GM19438 (cell line): ENCODE data around the gene SERPINB6.
"Not testable (repeated sequence)": the region's sequence is repeated elsewhere in the genome, so short reads cannot be mapped to it uniquely, and the experiment has no call there.

Experiments
- ATAC-seq: cut with Tn5 transposase; IDR thresholded peaks from one replicate; pipeline ENCODE4 v1.9.1; 2021; ENCODE audit warnings: low read depth; ENCODE audit not compliant: unreplicated experiment

The SERPINB6 gene

GRCh38 chr6:2999618-3000557, 28.5 kb upstream of the SERPINB6 start, which contains the start of gene NQO2:
Gene NQO2, plus strand, starts transcription at chr6:2999894. Its CDS starts 6,659 bp downstream, at chr6:3006553.
- ATAC-seq, result peak; percentile 70

DNA sequence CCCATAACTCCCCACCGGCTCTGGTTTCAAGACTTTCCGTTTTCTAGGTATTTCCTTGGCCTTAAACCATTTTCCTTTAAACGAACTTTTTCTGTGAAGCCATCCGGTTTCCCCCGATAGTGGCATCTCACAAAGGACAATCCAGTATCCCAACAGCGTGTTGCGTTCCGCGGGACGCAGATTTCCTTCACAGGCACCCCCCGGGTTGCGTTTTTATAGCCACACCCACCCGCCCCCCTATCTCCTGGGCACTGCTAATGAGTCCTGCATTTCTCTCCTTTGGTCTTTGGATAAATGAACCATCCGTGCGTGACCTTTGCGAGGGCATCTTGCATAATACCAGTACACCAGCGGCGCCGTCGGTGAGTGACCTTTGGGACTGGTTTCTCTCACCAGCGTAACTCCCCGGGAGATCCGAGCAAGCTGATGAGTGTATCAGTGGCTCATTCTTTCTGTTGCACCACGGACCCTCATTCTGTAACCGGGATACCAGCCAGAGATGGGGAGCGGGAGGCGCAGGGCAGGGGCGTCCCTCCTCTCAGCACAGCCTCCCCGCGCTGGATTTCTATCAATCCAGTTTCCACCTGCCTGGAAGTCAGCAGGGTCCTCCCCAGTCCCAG, 27.7 kb upstream of the SERPINB6 start:
- peak; percentile 39 for ATAC-seq

GRCh38 chr6:2998249-2998997, 27.1 kb upstream of the SERPINB6 start:
- ATAC-seq, result not testable (repeated sequence)

DNA sequence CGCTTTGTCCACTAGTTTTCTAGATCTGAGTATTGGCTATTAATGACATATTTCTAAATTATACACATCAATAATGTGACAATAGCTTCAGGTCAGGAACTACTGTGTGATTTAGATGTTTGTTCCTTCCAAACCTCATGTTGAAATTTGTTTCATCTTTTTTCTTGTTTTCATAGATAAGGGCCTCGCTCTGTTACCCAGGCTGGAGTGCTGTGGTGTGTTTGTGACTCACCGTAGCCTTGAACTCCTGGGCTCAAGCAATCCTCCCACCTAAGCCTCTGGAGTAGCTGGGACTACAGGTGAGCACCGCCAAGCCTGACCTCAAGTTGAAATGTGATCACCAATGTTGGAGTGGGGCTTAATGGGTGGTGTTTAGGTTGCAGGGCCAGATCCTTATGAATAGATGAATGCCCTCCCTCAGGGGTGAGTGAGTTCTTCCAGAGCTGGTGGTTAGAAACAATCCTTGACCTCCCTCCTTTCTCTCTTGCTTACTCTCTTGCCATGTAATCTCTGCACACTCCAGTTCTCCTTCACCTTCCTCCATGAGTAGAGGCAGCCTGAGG, 22.5 kb upstream of the SERPINB6 start:
- no peak for ATAC-seq

GRCh38 chr6:2992330-2992979, 21.1 kb upstream of the SERPINB6 start:
- no peak for ATAC-seq

- ATAC-seq, result no peak
Observed at GRCh38 chr6:2990932-2991506, 19.7 kb upstream of the SERPINB6 start.

DNA sequence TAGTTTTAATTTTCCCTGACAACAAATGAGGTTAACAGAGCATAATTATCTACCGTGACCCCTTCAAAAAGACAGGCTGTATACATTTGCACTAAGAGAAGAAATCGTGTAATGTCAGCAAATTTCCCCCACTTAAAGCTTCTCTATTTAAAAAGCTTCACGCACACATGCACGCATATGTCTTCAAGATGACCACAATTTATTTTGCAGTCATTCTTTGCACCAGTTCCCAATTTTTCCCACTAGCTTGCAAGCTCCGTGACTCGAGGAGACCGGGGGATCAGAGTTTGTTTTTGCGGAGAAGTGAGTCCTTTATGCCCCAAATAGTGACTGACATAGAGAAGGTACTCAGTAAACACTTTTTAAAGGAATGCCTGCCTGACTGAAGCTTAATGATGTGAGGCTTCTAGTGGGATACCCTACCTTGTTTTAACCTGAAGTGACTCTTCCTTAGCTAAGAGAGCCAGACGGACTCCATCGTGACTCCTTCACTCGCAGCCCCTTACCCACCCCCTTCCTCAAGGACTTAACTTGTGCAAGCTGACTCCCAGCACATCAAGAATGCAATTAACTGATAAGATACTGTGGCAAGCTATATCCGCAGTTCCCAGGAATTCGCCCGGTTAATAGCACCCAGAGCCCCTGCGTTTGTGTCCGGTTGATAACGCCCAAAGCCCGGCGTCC, 19.0 kb upstream of the SERPINB6 start:
- no peak for ATAC-seq

DNA sequence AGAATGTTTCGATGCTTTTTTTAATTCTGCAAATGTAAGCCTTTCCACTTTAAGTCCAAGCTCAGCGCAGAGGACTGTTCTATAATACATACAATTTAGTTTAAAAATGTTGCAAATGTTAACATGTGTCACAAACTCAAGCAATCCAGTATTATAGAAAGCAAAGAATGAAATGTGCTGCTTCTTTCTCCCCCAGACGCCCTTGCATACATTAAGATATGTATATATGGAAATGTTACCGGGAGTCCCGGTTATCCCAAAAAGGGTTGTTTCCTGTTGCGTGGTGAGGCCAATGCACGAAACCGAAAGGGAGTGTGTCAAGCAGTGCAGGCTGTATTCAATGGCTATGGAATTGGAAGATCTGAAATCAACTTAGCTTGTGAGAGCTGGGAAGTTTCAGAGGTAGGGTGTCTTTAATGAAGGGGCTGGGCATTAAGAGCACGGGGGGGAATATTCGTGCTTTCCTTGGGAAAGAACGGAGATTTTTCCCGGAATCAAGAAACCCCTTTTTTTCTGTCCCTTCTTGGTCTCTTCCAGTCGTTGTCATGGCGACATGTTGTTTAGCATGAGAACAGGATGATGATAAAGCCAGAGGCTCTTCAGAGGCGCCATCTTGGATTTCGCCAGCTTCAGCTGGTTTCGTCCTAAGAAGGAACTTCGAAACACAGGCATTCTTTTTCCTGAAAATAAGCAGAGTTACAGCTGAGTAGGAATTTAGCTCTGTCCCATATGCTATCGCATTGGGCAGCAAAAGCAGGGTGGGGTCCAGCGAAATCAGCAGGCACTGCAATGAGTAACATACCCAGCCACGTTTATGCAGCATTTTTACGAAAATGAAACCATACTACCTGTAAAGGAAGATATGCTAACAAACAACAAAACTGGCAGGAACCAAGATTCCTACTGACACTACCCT, 18.2 kb upstream of the SERPINB6 start:
- ATAC-seq, result peak; percentile 65

DNA sequence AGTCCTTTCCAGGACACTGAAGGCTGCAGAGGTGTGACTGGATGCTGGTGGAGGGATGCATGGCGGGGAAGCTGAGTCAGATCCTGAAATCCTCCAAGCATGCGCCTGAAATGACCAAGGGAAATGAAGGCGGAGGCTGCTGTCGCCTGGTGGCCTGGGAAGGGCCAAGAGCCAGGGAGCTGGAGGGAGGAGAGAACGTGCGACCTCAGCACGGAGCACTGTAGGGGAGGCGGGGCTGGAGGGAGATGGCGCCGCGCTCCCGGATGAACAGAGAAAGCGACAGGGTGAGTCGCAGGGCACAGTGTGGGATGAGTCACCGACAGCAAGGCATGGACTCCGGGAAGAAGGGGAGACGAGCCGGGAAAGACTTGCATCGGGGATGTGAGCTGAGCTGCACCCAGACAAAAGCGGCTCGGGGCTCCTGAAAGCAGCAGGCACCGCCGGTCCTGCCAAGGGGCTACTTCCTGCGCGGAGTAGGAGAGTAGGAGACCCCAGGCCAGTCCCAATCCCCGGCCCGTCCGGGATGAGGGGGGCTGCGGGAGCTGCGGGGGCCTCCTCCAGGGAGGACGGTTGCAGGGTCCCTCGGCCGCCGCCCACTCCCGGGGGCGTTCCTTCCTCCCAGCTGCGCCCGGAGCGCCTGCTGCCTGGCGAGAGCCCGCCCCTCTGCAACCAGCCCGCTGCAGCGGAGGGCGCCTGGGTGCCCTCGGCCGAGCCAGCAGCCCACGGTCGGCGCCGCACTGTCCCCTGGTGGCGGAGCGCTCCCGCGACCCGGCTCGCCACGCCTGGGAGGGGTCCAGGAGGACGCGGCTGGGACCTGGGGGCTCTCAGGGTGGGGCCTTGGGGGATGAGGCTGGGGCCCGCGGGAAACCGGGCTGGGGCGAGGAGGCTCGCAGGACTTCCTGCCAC, 17.3 kb upstream of the SERPINB6 start:
- peak; percentile 59 for ATAC-seq

GRCh38 chr6:2988094-2988425, 16.7 kb upstream of the SERPINB6 start:
- ATAC-seq, result no peak

- ATAC-seq, result no peak
Observed at GRCh38 chr6:2986722-2987221, 15.4 kb upstream of the SERPINB6 start.

DNA sequence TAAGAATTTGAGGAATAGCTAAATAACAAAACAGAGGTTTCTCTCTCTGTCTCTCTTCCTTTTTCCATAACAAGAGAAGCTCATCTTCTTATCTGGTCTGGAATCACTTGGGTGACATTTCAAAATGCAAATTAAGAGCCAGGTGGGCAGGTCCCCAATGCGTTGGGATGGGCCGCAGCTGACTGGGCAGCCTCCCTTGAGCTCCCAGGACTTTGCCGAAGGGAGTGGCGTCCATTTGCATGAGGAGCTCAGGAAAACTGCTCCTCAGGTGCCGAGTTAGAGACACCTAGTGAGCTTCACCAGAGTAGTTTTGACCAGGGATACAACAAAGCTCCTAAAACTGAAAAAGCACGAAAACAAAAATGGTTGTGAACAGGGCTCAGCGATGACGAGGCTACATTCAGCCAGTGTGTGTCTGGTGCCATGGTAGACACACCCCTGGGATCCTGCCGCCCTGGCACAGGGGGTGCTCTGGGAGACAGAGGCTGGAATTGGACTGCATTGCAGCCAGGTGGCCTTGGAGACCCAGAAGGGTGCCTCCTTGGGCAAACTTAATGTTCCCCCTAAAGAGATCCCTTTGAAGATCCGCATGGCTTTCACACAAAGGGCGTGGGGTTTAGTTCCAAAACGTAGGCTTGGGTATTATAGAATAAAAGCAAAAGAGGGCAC, 13.5 kb upstream of the SERPINB6 start:
- no peak for ATAC-seq

GRCh38 chr6:2982426-2983117, 11.2 kb upstream of the SERPINB6 start:
- ATAC-seq, result no peak

DNA sequence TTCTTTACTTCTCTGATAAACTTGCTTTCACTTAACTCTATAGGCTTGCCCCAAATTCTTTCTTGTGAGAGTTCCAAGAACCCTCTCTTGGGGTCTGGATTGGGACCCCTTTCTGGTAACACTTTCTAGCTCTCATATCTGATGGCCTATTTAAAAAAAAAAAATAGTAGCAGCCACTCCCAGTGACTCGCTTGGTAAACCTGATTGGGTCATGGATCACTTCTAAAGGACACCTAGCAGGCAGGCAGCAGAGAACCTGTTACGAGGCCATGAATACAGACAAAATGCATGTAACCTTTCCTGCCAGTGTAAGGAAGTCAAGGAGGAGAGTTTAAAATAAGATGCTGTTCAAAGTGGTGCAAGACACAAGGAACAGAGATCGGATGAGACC, 9.1 kb upstream of the SERPINB6 start:
- ATAC-seq, result no peak

GRCh38 chr6:2979819-2980464, 8.6 kb upstream of the SERPINB6 start:
- ATAC-seq, result no peak

DNA sequence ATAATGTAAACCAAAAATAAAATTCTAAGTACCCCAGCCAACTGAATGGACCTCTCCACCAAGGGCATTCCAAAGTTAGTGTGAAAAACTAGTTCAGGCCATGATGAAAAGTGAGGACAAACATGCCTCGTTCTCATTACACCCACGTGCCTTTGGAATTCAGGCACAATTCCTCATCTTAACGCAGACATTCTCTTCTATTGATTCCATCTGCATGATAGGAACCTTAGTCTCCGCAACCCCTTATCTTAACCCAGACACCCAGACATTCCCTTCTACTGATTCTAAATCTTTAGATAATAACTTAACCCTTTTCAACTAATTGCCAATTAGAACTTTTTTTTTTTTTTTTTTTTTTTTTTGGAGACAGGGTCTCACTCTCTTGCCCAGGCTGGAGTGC, 7.6 kb upstream of the SERPINB6 start:
- ATAC-seq, result no peak
